ENCODE results near the gene CTTN. TPM values are rescaled to one million over a fixed set of nuclear protein-coding genes. Genes with fewer than 3 reads are reported as not detected.

Gene CTTN
- total and polyA plus RNA-seq, 9 of the 15 experiments (the other 6 are each of a cell fraction or from before 2014, with no cell fraction given): 9.9 to 158 (median 99.7) TPM

DNA sequence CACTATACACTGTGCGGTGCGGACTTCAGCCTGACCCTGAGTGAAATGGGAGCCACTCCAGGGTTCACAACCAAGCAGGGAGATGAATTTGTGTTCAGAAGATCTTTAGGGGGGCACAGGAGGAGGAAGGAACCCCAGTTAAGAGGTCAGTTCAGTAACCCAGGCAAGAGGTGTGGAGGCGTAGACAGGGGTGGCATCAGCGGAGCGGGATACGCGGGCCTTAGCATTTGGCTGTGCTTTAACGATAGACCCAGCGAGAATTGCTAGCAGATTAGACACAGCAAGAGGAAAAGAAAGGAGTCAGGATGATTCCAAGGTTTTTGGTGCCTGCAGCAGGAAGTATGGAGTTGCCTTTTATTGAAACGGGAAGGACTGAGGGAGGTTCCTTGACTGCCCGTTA is 46.8 kb downstream of the CTTN start:
- in situ Hi-C loops (cut with MboI) (no loop called here), intact Hi-C loops (cut with micrococcal nuclease) (loop anchor here (10.0 kb wide), 1 partner anchor 240 kb away; the partner anchor contains the start of gene FADD)
- no TSS peak for BruUV-seq (replicated peaks)
- Histone ChIP-seq H4K20me1 (replicated peaks; ENCODE audit: control insufficient read depth, insufficient read depth, low read length) (no peaks in the 10 kb centered on the region), H3K9me1 (ENCODE audit: control insufficient read depth, insufficient read depth, low read length) (no peaks in the 10 kb centered on the region), H3K4me1 (replicated peaks in 1 of 2; ENCODE audit: control insufficient read depth in 2 of 2, insufficient read depth in 2 of 2, low read length in 2 of 2) (peaks cover 0 to 12% of the 10 kb centered on the region in 2 experiments; a peak in 2 of 5 replicates), H3K36me3 (ENCODE audit: control insufficient read depth, insufficient read depth, low read length) (no peaks in the 10 kb centered on the region), H3K9ac (ENCODE audit: insufficient read depth in 1 of 2, low read depth in 2 of 2, low read length in 2 of 2) (no peak overlapping the region), H2AFZ (ENCODE audit: low read depth, low read length) (no peak overlapping the region), H3K9me3 (replicated peaks; ENCODE audit: control insufficient read depth, insufficient read depth, low read depth, low read length) (peaks cover 11% of the 10 kb centered on the region), H3K4me3 (no peak overlapping the region), H3K27me3 (ENCODE audit: control insufficient read depth in 2 of 2, insufficient read depth in 2 of 2, low read length in 2 of 2) (peaks cover 9 to 26% of the 10 kb centered on the region in 2 experiments; a peak in 4 of 5 replicates), H3K27ac (ENCODE audit: extremely low read depth, low read depth, low read length) (no peak overlapping the region), H3K79me2 (ENCODE audit: control insufficient read depth, insufficient read depth, low read length) (no peaks in the 10 kb centered on the region), H3K4me2 (ENCODE audit: insufficient read depth, low read length) (no peak overlapping the region)
- POLR2A ChIA-PET: interaction anchor here (1.2 to 2.0 kb wide), 2 partner anchors 10 to 241 kb away, joined by 3 to 5 read pairs; partner anchors contain the start of gene FADD
- DNase-seq (ENCODE audit: extremely low read depth in 1 of 4, low spot score in 3 of 4): no peak
- no peak for ATAC-seq
- CTCF ChIA-PET (ENCODE audit: low intra/inter-chr PET ratio): no interaction called here
- TF ChIP-seq ZNF384 (IDR thresholded peaks at IDR 0.05; ENCODE audit: low read depth, low read length) (no peak), MCM7 (IDR thresholded peaks at IDR 0.05) (peak in 1 of 2 experiments; percentile 48; a peak in 1 of 4 replicates)
- WGBS (ENCODE audit: insufficient coverage, low coverage, missing lambda C conversion rate): 39% methylated on average over 11 of the region's 11 CpGs
- FAIRE-seq: no peak

DNA sequence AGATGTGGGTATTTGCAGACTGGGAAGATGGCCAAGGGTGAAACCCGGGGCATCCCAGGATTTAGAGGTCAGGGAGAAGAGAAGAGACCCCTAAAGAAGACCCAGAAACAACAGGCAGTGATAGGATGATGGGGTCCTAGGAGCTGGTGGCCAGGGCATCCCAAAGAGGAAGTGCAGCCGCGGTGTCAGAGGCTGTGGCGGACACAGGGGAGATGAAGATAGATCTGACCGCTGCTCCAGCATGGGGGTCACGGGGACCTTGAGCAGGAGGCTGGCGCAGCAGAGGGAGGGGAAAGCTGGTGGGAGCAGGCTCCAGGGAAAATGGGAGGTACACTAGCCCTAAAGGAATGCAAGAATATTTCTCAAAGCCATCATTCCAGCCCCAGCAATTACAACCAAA is 47.3 kb downstream of the CTTN start:
- POLR2A ChIA-PET: interaction anchor here (0.6 to 0.7 kb wide), 2 partner anchors 17 to 189 kb away, joined by 3 read pairs; no protein-coding TSS in a partner anchor
- H3K36me3 ChIP-seq (ENCODE audit: control insufficient read depth, insufficient read depth, low read length): no peaks in the 10 kb centered on the region
- CTCF ChIA-PET (ENCODE audit: low intra/inter-chr PET ratio): no interaction called here
- DNase-seq (ENCODE audit: extremely low read depth in 1 of 4, low spot score in 3 of 4) (no peak), ATAC-seq (no peak), FAIRE-seq (no peak)
- peaks cover 9 to 26% of the 10 kb centered on the region in 2 experiments; a peak in 4 of 5 replicates for H3K27me3 ChIP-seq (ENCODE audit: control insufficient read depth in 2 of 2, insufficient read depth in 2 of 2, low read length in 2 of 2)
- 2% methylated on average over 7 of the region's 7 CpGs for WGBS (ENCODE audit: insufficient coverage, low coverage, missing lambda C conversion rate)
- in situ Hi-C loops (cut with MboI): no loop called here
- no peaks in the 10 kb centered on the region for H3K9me1 ChIP-seq (ENCODE audit: control insufficient read depth, insufficient read depth, low read length)
- peaks cover 0 to 12% of the 10 kb centered on the region in 2 experiments; a peak in 2 of 5 replicates for H3K4me1 ChIP-seq (replicated peaks in 1 of 2; ENCODE audit: control insufficient read depth in 2 of 2, insufficient read depth in 2 of 2, low read length in 2 of 2)
- H3K4me2 ChIP-seq (ENCODE audit: insufficient read depth, low read length): no peak overlapping the region
- H4K20me1 ChIP-seq (replicated peaks; ENCODE audit: control insufficient read depth, insufficient read depth, low read length): no peaks in the 10 kb centered on the region
- peaks cover 11% of the 10 kb centered on the region for H3K9me3 ChIP-seq (replicated peaks; ENCODE audit: control insufficient read depth, insufficient read depth, low read depth, low read length)
- TF ChIP-seq IRF2 (CRISPR knock-in tag; IDR thresholded peaks at IDR 0.05): no peak
- TF ChIP-seq SPI1 (IDR thresholded peaks at IDR 0.05; ENCODE audit: borderline replicate concordance, low read depth, low read length): peak; percentile 91
- H3K27ac ChIP-seq (ENCODE audit: extremely low read depth, low read depth, low read length): no peak overlapping the region
- no peaks in the 10 kb centered on the region for H3K79me2 ChIP-seq (ENCODE audit: control insufficient read depth, insufficient read depth, low read length)
- H3K4me3 ChIP-seq: no peak overlapping the region
- no peak overlapping the region for H2AFZ ChIP-seq (ENCODE audit: low read depth, low read length)
- intact Hi-C loops (cut with micrococcal nuclease): loop anchor here (10.0 kb wide), 1 partner anchor 241 kb away; the partner anchor contains the start of gene FADD
- H3K9ac ChIP-seq (ENCODE audit: insufficient read depth in 1 of 2, low read depth in 2 of 2, low read length in 2 of 2): 0 out of 4 replicates have a peak overlapping the region, but pooled peaks of 1 of the 2 experiments have one; percentile 36
- BruUV-seq (replicated peaks): no TSS peak

Measured in K562 (cell line).